Measurements from ENCODE around the gene PRR13. TPM values are rescaled to one million over a fixed set of nuclear protein-coding genes. Genes with fewer than 3 reads are reported as not detected.

The PRR13 gene
- total and polyA plus RNA-seq, 2 of the 8 experiments (the other 6 are each of a cell fraction or from before 2014, with no cell fraction given), result 82.9 to 185 TPM

GRCh38 chr12:53486736-53487487, 45.4 kb downstream of the PRR13 start:
- Histone ChIP-seq H2BK15ac (ENCODE audit: low read length) (no peak overlapping the region), H3K14ac (ENCODE audit: insufficient read length) (no peak overlapping the region), H2BK5ac (ENCODE audit: low read depth, low read length) (no peak overlapping the region), H3K79me2 (ENCODE audit: control insufficient read depth in 1 of 2, insufficient read depth in 2 of 2, low read length in 2 of 2) (no peaks in the 10 kb centered on the region), H3K23me2 (ENCODE audit: low read depth, low read length) (no peaks in the 10 kb centered on the region), H4K5ac (ENCODE audit: insufficient read length, low read depth, low read length) (no peak overlapping the region), H3K4me2 (ENCODE audit: insufficient read depth in 1 of 2, low read depth in 2 of 2, low read length in 2 of 2) (no peak overlapping the region), H3K4me3 (ENCODE audit: extremely low read depth in 1 of 4, insufficient read depth in 2 of 4, low read depth in 3 of 4, low read length in 4 of 4) (no peak overlapping the region), H3K56ac (replicated peaks; ENCODE audit: insufficient read length, low read depth, low read length) (no peak overlapping the region), H3K9ac (replicated peaks in 1 of 4; ENCODE audit: extremely low read depth in 1 of 4, low read depth in 3 of 4, low read length in 3 of 4) (no peak overlapping the region), H3K4me1 (replicated peaks in 1 of 4; ENCODE audit: control insufficient read depth in 3 of 4, insufficient read depth in 4 of 4, low read length in 3 of 4) (peaks cover 0 to 5% (median 0%) of the 10 kb centered on the region in 4 experiments; a peak in 2 of 7 replicates), H3K79me1 (ENCODE audit: low read depth, low read length) (no peaks in the 10 kb centered on the region), H3K36me3 (ENCODE audit: control insufficient read depth in 2 of 4, insufficient read depth in 4 of 4, low read length in 3 of 4) (peaks cover 2 to 40% (median 14%) of the 10 kb centered on the region in 4 experiments; a peak in 5 of 8 replicates), H4K20me1 (replicated peaks in 1 of 2; ENCODE audit: control insufficient read depth in 1 of 2, insufficient read depth in 2 of 2, low read length in 2 of 2) (peaks cover 12 to 28% of the 10 kb centered on the region in 2 experiments), H2BK20ac (ENCODE audit: low read length) (no peak overlapping the region), H4K91ac (replicated peaks; ENCODE audit: insufficient read length, low read length) (no peak overlapping the region), H3K27me3 (replicated peaks in 1 of 4; ENCODE audit: control insufficient read depth in 3 of 4, extremely low read depth in 1 of 4, insufficient read depth in 3 of 4, low read length in 3 of 4) (no peaks in the 10 kb centered on the region), H3K23ac (ENCODE audit: insufficient read length) (no peak overlapping the region), H2AK5ac (ENCODE audit: low read depth, low read length) (no peak overlapping the region), H2AFZ (ENCODE audit: low read length) (no peak overlapping the region), H2BK12ac (ENCODE audit: low read depth, low read length) (no peak overlapping the region), H3K18ac (ENCODE audit: extremely low read depth, low read length) (no peak overlapping the region), H3K4ac (replicated peaks; ENCODE audit: insufficient read length, low read depth, low read length) (no peak overlapping the region), H3K9me3 (ENCODE audit: insufficient read depth in 2 of 2, low read depth in 1 of 2, low read length in 1 of 2) (no peaks in the 10 kb centered on the region), H3K27ac (ENCODE audit: low read depth, low read length) (no peak overlapping the region), H2BK120ac (replicated peaks; ENCODE audit: low read depth, low read length) (no peak overlapping the region), H4K8ac (ENCODE audit: extremely low read depth, insufficient read depth, low read length) (peak overlapping the region; percentile 35; the same call in 1 of the 2 replicates)
- WGBS, 2 experiments (ENCODE audit: extremely low coverage in 1 of 2, insufficient coverage in 1 of 2, insufficient read length in 1 of 2, insufficient replicate concordance in 2 of 2, low coverage in 1 of 2, low lambda C conversion rate in 2 of 2, missing lambda C conversion rate in 1 of 2), result 84% methylated on average over 17 of the region's 17 CpGs; no CpG with 5 or more reads in 1 of the 2 experiments
- FAIRE-seq (no peak), DNase-seq (ENCODE audit: low read depth in 1 of 2, low spot score in 2 of 2) (no peak)
- ChIA-PET POLR2A (ENCODE audit: partially characterized antibody) (interaction anchor here (0.7 to 67.0 kb wide), 3 partner anchors 7 to 65 kb away, joined by 3 to 3397 read pairs (median 3397); partner anchors contain the start of genes MAP3K12, NPFF, PCBP2 and PRR13), CTCF (ENCODE audit: partially characterized antibody) (interaction anchor here (1.0 to 6.7 kb wide), 6 partner anchors 10 to 135 kb away, joined by 3 to 51 read pairs (median 4); partner anchors contain the start of genes MAP3K12 and NPFF)
- TF ChIP-seq CHD1 (IDR thresholded peaks at IDR 0.05; ENCODE audit: low read depth, low read length), result no peak
- peak in 1 of 2 experiments; percentile 32; a peak in 1 of 3 replicates for TF ChIP-seq POLR2A (IDR thresholded peaks at IDR 0.05; ENCODE audit: control extremely low read depth in 1 of 2, low read depth in 2 of 2, low read length in 2 of 2)
- peak; percentile 36; the same call in 1 of the 2 replicates for TF ChIP-seq POLR2AphosphoS5 (IDR thresholded peaks at IDR 0.05; ENCODE audit: low read depth, low read length)
